ENCODE data around the gene EMC8. TPM values are rescaled to one million over a fixed set of nuclear protein-coding genes. Genes with fewer than 3 reads are reported as not detected.

Gene EMC8
- polyA plus RNA-seq, 1 donor (not counting 4 experiments of a cell fraction or from before 2014, with no cell fraction given): 38.5 TPM

GRCh38 chr16:85835227-85835751 lies 35.9 kb upstream of the EMC8 start:
- H3K27ac ChIP-seq (ENCODE audit: control insufficient read depth, insufficient read depth, low read length): no peak overlapping the region
- H3K9me1 ChIP-seq (ENCODE audit: control insufficient read depth, extremely low read depth, insufficient read depth, low read length): no peaks in the 10 kb centered on the region
- dilution Hi-C loops (cut with MboI; ENCODE audit: extremely low pct_ligation_motif_present, low sequenced_read_pairs): no loop called here
- peaks cover 10% of the 10 kb centered on the region for H3K27me3 ChIP-seq (ENCODE audit: control insufficient read depth, extremely low read depth, insufficient read depth, low read length)
- TF ChIP-seq EZH2 (IDR thresholded peaks at IDR 0.05; ENCODE audit: low read length): no peak
- TF ChIP-seq, protein P1, sequence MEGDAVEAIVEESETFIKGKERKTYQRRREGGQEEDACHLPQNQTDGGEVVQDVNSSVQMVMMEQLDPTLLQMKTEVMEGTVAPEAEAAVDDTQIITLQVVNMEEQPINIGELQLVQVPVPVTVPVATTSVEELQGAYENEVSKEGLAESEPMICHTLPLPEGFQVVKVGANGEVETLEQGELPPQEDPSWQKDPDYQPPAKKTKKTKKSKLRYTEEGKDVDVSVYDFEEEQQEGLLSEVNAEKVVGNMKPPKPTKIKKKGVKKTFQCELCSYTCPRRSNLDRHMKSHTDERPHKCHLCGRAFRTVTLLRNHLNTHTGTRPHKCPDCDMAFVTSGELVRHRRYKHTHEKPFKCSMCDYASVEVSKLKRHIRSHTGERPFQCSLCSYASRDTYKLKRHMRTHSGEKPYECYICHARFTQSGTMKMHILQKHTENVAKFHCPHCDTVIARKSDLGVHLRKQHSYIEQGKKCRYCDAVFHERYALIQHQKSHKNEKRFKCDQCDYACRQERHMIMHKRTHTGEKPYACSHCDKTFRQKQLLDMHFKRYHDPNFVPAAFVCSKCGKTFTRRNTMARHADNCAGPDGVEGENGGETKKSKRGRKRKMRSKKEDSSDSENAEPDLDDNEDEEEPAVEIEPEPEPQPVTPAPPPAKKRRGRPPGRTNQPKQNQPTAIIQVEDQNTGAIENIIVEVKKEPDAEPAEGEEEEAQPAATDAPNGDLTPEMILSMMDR (optimal IDR thresholded peaks at IDR 0.05 in 1 of 3, IDR thresholded peaks at IDR 0.05 in 1 of 3, conservative IDR thresholded peaks at IDR 0.05 in 1 of 3; ENCODE audit: extremely low read depth in 1 of 3, insufficient read depth in 2 of 3, low read length in 3 of 3): no peak
- H3K9me3 ChIP-seq (ENCODE audit: control insufficient read depth, low read depth, low read length): peaks cover 2% of the 10 kb centered on the region
- H2AFZ ChIP-seq (ENCODE audit: control insufficient read depth, low read length): no peak overlapping the region
- no peak overlapping the region for H3K4me2 ChIP-seq (ENCODE audit: control insufficient read depth, extremely low read depth, insufficient read depth, low read depth, low read length)
- H3K79me2 ChIP-seq (ENCODE audit: control insufficient read depth, insufficient read depth, low read length): no peaks in the 10 kb centered on the region
- FAIRE-seq: no peak
- no peaks in the 10 kb centered on the region for H4K20me1 ChIP-seq (ENCODE audit: control insufficient read depth, extremely low read depth, insufficient read depth, low read length)
- H3K4me1 ChIP-seq (ENCODE audit: control insufficient read depth, extremely low read depth, insufficient read depth, low read length): no peaks in the 10 kb centered on the region
- DNase-seq (ENCODE audit: low read depth, low spot score): no peak
- no peaks in the 10 kb centered on the region for H3K36me3 ChIP-seq (ENCODE audit: control insufficient read depth in 2 of 2, extremely low read depth in 1 of 2, insufficient read depth in 2 of 2, low read length in 2 of 2)
- H3K9ac ChIP-seq (ENCODE audit: control insufficient read depth, extremely low read depth, insufficient read depth, low read length): no peak overlapping the region
- H3K4me3 ChIP-seq (ENCODE audit: control insufficient read depth in 2 of 3, extremely low read depth in 1 of 3, insufficient read depth in 2 of 3, low read depth in 1 of 3, low read length in 3 of 3): no peak overlapping the region

- peaks cover 2% of the 10 kb centered on the region for H3K9me3 ChIP-seq (ENCODE audit: control insufficient read depth, low read depth, low read length)
- peaks cover 10% of the 10 kb centered on the region for H3K27me3 ChIP-seq (ENCODE audit: control insufficient read depth, extremely low read depth, insufficient read depth, low read length)
- H3K4me2 ChIP-seq (ENCODE audit: control insufficient read depth, extremely low read depth, insufficient read depth, low read depth, low read length): no peak overlapping the region
- DNase-seq (ENCODE audit: low read depth, low spot score) (no peak), FAIRE-seq (no peak)
- H3K36me3 ChIP-seq (ENCODE audit: control insufficient read depth in 2 of 2, extremely low read depth in 1 of 2, insufficient read depth in 2 of 2, low read length in 2 of 2): no peaks in the 10 kb centered on the region
- no peak overlapping the region for H3K4me3 ChIP-seq (ENCODE audit: control insufficient read depth in 2 of 3, extremely low read depth in 1 of 3, insufficient read depth in 2 of 3, low read depth in 1 of 3, low read length in 3 of 3)
- no peak overlapping the region for H3K27ac ChIP-seq (ENCODE audit: control insufficient read depth, insufficient read depth, low read length)
- no peaks in the 10 kb centered on the region for H3K9me1 ChIP-seq (ENCODE audit: control insufficient read depth, extremely low read depth, insufficient read depth, low read length)
- H2AFZ ChIP-seq (ENCODE audit: control insufficient read depth, low read length): no peak overlapping the region
- dilution Hi-C loops (cut with MboI; ENCODE audit: extremely low pct_ligation_motif_present, low sequenced_read_pairs): no loop called here
- no peaks in the 10 kb centered on the region for H4K20me1 ChIP-seq (ENCODE audit: control insufficient read depth, extremely low read depth, insufficient read depth, low read length)
- no peak for TF ChIP-seq EZH2 (IDR thresholded peaks at IDR 0.05; ENCODE audit: low read length)
- TF ChIP-seq, protein P1 (optimal IDR thresholded peaks at IDR 0.05 in 1 of 3, IDR thresholded peaks at IDR 0.05 in 1 of 3, conservative IDR thresholded peaks at IDR 0.05 in 1 of 3; ENCODE audit: extremely low read depth in 1 of 3, insufficient read depth in 2 of 3, low read length in 3 of 3): no peak
- H3K9ac ChIP-seq (ENCODE audit: control insufficient read depth, extremely low read depth, insufficient read depth, low read length): no peak overlapping the region
- no peaks in the 10 kb centered on the region for H3K79me2 ChIP-seq (ENCODE audit: control insufficient read depth, insufficient read depth, low read length)
- no peaks in the 10 kb centered on the region for H3K4me1 ChIP-seq (ENCODE audit: control insufficient read depth, extremely low read depth, insufficient read depth, low read length)
These were observed 35.4 kb upstream of the EMC8 start for GRCh38 chr16:85834741-85835140.
